Neuron (in vitro differentiated cells): ENCODE results near the gene CNTNAP3B.
"Not testable (repeated sequence)": the region's sequence is repeated elsewhere in the genome, so short reads cannot be mapped to it uniquely, and the experiment has no call there.

Experiments used
- H2AFZ ChIP-seq: one replicate; pipeline ENCODE4 v1.6.1; 2013; ENCODE audit warnings: low read depth, mild to moderate bottlenecking, inconsistent platforms, low read length, moderate library complexity
- H3K27me3 ChIP-seq: one replicate; pipeline ENCODE4 v1.6.1; 2013; ENCODE audit warnings: low read length; ENCODE audit not compliant: insufficient read depth
- H3K36me3 ChIP-seq: one replicate; pipeline ENCODE4 v1.6.1; 2013; ENCODE audit warnings: low read length; ENCODE audit not compliant: insufficient read depth
- H3K4me1 ChIP-seq: one replicate; pipeline ENCODE4 v1.6.1; 2013; ENCODE audit warnings: low read length; ENCODE audit not compliant: insufficient read depth
- H3K4me3 ChIP-seq: 2 replicates; pipeline ENCODE4 v1.5.1; 2013; ENCODE audit warnings: mild to moderate bottlenecking, low read length, moderate library complexity
- H3K9me3 ChIP-seq: one replicate; pipeline ENCODE4 v1.6.1; 2013; ENCODE audit warnings: low read length

The CNTNAP3B gene

DNA sequence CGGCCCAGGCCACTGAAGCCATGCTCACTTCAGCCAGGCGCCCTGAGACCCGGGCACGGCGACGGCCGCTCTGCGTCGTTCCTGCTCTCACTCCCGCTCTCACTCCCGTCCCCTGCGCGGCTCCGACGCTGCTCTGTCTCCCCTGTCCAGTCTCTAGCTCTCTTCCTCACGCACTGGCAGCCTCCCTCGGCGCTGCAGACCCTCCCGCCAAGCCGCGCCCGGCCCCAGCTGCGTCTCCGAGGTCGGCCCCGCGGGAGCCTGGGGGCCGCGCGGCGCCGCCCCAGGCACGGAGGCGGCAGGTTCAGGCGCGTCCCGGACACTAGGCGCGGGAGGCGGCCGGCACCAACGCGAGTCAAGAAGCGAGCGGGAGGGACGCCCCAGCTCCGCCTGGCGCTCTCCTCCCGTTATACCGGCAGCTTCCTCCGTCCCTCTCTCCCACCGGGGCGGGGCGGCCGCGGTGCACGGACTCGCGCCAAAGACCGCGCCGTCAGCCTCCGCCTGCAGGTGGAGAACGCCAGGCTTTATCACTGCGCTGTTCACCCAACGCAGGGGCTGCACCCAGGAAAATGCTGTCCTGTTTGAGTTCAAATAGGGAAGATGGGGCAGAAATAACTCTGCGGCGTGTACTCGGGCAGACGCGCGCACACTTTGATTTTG lies at the start of gene CNTNAP3B:
TSS of gene CNTNAP3B (minus strand) at position 354 of the 657 bp plus-strand sequence. CDS start at position 22, 332 bp downstream.
- peak within 1 kb of the TSS; percentile 43 for H3K4me3 ChIP-seq
- not testable (repeated sequence) for H3K4me1 ChIP-seq, H2AFZ ChIP-seq, H3K36me3 ChIP-seq, H3K9me3 ChIP-seq, H3K27me3 ChIP-seq

DNA sequence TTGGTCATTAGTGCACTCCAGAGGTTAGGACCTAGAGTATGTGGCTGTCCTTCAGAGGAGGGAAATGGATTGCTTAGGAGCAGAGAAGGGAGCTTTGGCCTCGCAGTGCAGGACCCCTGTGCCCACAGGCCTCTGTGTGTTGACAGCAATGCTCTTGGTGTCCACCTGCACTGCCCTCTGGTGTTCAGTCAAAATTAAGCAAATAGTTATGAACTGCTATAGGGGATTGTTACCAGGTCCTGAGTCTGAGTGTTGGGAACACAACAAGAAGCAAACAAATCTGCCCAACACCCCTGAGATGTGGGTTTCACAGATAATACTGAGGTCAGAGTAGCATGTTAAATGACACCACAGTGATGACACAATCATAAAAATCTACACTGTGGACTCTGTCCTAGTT lies 31.1 kb upstream of the CNTNAP3B start:
- H3K36me3 ChIP-seq, H3K27me3 ChIP-seq, H3K4me3 ChIP-seq, H2AFZ ChIP-seq, H3K4me1 ChIP-seq, H3K9me3 ChIP-seq: not testable (repeated sequence)

DNA sequence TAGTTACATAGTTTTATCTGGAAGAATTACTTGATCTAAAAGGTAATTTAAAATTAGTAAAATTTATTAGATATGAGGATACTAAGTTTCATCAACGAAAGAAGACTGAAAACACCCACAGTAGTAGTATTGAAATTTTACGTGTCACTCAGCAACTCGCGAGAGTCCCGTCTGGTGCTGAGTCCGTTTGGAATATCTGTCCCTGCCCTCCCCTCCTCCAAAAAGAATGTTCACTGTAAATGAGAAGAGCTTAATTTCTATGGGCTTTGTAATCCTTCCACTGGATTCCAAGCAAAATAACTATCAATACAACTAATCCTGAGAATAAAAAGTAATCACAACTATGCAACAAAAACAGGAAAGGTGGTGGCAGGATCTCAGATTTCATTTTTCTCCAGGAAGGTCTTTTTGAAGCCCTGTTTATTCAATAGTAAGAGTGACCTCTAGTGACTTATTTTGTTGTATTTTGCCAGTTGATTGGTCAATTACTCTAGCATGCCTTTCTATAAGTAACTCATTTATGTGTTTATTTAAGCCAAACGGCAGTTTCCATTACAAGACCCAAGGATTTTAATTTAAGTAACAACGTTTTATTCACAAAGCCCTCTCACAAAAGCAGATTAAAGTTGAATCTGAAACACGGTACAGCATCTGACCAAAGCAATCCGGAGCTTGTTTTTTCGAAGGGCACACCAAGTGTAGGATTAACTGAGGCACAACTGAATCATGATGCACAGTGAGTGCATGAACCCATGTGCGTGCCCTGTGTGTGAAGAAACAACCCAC lies 2.0 kb downstream of the CNTNAP3B start:
- not testable (repeated sequence) for H3K9me3 ChIP-seq, H2AFZ ChIP-seq, H3K27me3 ChIP-seq, H3K36me3 ChIP-seq, H3K4me1 ChIP-seq
- H3K4me3 ChIP-seq, result peak overlapping the region; percentile 35

DNA sequence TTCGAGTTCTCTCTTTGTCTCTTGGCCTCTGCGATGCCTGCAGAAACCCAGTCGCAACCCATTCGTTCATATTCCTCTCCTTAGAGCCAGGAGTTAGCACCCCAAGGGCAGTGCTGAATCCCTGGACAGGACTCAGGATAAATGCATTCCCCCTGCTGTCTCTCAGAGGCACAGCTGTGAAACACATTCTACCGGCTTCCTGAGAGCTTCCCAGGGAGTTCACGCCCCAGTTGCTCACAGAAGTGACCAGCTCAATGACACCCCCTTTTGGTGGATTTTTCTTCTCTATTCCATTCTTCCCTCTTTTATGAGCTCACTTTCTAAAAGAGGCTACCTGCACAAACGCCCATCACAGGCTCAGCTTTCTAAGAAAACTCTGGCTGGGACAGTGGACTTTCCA lies 8.2 kb downstream of the CNTNAP3B start:
- not testable (repeated sequence) for H3K36me3 ChIP-seq, H3K4me3 ChIP-seq, H3K27me3 ChIP-seq, H3K9me3 ChIP-seq, H2AFZ ChIP-seq, H3K4me1 ChIP-seq

DNA sequence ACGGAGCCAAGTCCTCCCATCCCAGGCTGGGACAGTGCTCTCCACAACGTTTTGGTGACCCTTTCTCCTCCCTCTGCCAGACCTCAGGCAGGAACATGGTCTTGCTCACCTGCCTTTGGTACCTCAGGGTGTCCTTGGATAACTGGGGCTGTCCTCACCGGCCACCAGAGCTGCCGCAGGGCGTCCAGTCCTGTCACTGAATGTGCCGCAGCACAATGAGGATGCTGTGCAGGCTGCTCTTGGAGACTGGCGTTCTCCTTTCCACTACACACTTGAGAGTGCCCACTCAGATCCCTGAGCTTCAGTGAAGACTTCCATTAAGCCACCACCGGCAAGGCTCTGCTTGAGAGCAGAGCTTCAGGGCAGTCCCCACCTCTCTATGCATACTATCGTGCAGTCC lies 33.3 kb downstream of the CNTNAP3B start:
- not testable (repeated sequence) for H3K9me3 ChIP-seq, H3K4me3 ChIP-seq, H3K4me1 ChIP-seq, H3K36me3 ChIP-seq, H3K27me3 ChIP-seq, H2AFZ ChIP-seq

DNA sequence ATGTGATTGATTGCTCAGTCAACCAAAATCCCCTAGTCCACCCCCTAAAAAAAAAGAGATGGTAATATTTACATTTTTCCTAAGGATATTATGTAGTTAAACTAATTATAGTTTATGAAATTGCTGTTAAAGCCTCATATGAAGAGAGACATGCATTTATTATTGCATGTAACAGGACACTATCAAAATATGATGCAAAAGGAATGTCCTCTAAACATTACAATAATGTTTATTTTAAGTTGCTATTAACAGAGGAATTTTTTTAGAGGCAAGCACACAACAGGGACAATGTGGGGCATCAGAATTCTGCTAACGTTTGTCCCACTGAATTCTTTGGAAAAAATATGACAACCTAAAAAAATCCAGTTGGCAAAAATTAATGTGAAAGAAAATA lies 44.7 kb downstream of the CNTNAP3B start:
- not testable (repeated sequence) for H2AFZ ChIP-seq, H3K36me3 ChIP-seq, H3K4me3 ChIP-seq, H3K4me1 ChIP-seq, H3K27me3 ChIP-seq, H3K9me3 ChIP-seq

DNA sequence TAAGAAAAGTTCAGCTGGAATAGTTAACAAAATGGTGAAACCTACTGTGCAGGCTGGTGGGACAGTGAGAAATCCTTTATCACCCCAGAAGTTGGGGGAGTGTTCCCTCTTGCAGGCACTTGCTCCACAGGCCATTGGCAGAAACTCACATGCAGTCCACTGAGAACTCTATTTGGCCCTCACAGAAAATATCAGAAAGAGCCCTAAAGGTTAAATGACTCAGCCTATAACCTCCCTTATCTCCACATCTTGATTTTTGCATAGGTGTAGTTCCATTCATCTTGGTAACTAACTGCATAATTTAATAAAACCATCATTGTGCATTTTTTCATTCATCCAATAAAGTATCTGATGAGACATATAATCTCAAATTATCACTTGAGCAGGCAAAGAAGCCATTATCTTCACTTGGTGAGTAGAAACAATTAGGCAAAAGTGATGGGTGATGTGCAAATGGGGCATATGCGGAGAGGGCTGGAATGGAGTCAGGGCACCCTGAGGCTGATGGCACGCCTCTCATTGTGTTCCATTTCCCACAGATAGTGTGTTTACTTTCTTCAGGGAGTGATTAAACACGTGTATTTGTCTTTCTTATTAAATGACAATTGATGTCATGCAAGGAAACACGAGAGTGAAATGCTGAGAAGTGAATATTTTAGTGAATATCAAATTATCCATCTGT lies 45.2 kb downstream of the CNTNAP3B start:
- H3K4me3 ChIP-seq, H3K4me1 ChIP-seq, H3K27me3 ChIP-seq, H3K9me3 ChIP-seq, H2AFZ ChIP-seq, H3K36me3 ChIP-seq: not testable (repeated sequence)

DNA sequence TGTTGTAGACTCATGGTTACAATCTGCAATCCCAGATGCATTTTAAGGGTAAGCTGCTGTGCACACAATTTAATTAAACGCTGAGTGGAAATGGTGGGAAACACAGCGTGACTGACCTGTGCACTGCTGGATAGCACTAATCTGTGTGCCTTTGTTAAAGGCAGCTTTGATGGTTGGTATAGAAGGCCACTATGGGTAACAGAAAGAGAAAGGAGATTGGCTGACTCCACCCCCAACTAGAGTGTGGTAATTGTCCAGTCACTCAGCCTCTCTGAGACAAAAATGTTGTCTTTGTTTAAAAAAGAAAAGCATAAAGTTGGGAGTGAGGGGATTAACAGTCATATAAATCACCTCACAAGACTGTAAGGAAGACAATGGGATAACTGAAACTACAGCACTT lies 48.9 kb downstream of the CNTNAP3B start:
- H3K9me3 ChIP-seq, H2AFZ ChIP-seq, H3K27me3 ChIP-seq, H3K36me3 ChIP-seq, H3K4me3 ChIP-seq, H3K4me1 ChIP-seq: not testable (repeated sequence)

DNA sequence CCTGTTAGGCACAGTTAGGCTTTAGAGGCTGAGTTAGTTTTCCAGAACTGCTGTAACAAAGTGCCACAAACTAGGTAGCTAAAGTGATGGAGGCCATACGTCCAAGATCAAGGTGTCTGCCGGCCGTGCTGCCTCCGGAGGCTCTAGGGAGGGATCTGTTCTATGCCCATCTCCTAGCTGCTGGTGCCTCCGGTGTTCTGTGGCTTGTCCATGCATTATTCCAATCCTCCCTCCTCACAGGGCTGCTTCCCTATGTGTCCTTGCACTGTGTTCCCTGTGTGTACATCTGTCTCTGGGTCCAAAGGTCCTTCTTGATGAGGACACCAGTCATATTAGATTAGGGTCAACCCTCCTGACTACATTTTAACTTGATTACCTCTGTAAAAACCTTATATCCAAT lies 54.4 kb downstream of the CNTNAP3B start:
- H3K36me3 ChIP-seq, H2AFZ ChIP-seq, H3K4me3 ChIP-seq, H3K27me3 ChIP-seq, H3K9me3 ChIP-seq, H3K4me1 ChIP-seq: not testable (repeated sequence)

DNA sequence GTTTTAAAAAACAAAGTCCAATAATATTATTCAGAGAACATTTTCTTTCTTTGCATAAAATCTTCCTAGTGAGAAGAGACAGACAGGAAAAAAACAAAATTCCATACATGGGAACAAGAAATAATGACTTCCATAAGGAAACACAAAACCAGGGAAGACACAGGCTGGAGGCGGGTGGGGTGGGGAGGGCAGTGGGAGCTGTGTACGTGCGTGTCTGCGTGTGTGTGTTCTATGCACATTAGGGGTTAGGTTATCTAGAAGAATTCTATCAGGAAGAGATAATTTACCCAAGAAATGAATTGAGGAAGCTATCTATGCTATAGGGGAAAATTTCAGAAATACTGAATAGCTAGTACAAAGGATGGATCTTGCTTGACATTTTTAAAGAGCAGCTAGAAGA lies 58.2 kb downstream of the CNTNAP3B start:
- not testable (repeated sequence) for H3K4me1 ChIP-seq

DNA sequence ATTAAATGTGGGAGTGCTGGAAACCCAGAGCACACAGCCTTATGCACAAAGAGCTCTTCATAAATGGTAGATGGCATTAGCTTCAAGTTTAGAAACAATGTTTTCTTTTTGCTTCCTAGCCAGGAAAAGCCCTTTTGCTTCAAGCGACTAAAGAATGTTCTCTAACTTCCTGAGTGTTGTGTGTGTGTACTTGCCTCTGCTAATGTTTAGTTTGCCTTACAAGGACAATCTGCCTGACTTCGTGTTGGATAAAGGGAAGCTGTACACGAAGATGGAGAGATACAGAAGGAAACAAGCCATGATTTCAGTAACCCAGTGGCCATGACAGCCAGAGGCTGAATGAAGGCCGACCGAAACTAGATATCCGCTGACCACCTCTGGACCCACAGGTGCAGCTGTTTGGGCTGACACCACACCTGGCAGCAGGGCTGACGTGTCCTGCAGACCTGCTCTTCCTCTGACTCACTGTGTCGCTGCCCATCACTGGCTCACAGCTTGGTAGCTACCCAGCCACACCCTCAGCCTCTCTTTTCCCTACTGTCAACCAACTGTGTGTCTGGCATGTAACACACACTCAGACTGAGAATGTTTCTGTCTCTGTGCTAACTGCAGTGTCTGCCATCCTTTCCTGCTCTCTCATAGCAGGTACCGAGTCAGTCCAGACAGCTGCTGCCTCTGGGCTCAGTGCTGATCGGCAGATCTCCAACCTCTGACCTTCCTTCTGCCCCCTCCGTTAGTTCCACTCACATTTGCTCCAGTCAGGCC lies 59.0 kb downstream of the CNTNAP3B start:
- H3K27me3 ChIP-seq, H3K9me3 ChIP-seq, H3K4me1 ChIP-seq, H3K36me3 ChIP-seq, H3K4me3 ChIP-seq, H2AFZ ChIP-seq: not testable (repeated sequence)

More for the DNA sequence above, 58.2 kb downstream of the CNTNAP3B start:
- H3K9me3 ChIP-seq, H3K4me3 ChIP-seq, H2AFZ ChIP-seq, H3K27me3 ChIP-seq, H3K36me3 ChIP-seq: not testable (repeated sequence)

DNA sequence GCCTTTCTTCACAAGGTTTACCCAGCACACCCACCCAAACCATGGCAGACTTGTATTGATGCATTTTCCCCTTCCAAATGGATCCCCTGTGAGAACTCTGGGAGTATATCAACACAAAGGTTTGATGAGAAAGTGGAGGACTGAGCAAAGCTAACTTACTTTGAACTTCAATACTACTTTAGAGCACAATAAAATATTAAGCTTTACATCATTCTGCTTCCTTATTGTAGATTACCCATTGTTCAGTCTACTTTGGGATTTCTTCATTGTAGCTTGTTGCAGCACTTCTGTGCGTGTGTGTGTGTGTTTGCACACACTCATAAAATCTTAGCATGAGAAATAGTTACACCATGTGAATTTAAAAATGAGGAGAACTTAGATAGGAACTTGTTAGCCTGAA lies 75.4 kb downstream of the CNTNAP3B start:
- H2AFZ ChIP-seq, H3K27me3 ChIP-seq, H3K4me3 ChIP-seq, H3K36me3 ChIP-seq, H3K4me1 ChIP-seq, H3K9me3 ChIP-seq: not testable (repeated sequence)

DNA sequence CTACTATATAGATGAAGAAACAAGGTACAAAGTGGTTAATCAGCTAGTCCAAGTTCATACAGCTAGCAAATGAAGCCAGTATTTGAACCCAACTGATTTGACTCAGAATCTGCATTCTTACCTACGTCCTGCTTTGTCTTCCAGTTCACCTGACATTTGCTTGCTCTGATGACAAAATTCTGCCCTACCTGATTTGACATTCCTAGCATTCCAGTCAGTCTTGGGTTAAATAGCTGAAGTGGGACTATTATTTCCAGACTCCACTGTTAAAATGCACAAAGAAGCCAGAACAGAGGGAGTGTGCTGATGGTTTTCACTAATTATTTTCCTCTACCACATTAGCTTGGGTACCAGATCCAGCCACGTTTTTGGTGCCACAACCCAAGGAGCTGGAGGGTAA lies 78.5 kb downstream of the CNTNAP3B start:
- not testable (repeated sequence) for H3K4me3 ChIP-seq, H3K36me3 ChIP-seq, H2AFZ ChIP-seq, H3K9me3 ChIP-seq, H3K4me1 ChIP-seq, H3K27me3 ChIP-seq
